Prostate gland (tissue), 2 donors: ENCODE measurements around the gene PRKD1.

Experiments
- CTCF ChIP-seq, 4 experiments: fragments of 200-600 bp in 2 of 4; fragments of 450-650 bp in 2 of 4; sonication (generic) in 2 of 4; IDR thresholded peaks; 1 replicate in 3 of 4; 2 replicates in 1 of 4; pipeline ENCODE4 v1.5.1; 2016 to 2019; ENCODE audit warnings: antibody characterized with exemption in 4 of 4, mild to moderate bottlenecking in 2 of 4, moderate library complexity in 2 of 4
- POLR2A ChIP-seq: fragments of 450-650 bp; IDR thresholded peaks from one replicate; pipeline ENCODE4 v1.6.1; 2016; ENCODE audit warnings: antibody characterized with exemption, mild to moderate bottlenecking
- POLR2AphosphoS5 ChIP-seq: sonication (generic); formaldehyde crosslinking; IDR thresholded peaks from one replicate; pipeline ENCODE4 v1.6.1; 2017; ENCODE audit warnings: antibody characterized with exemption

- TF ChIP-seq CTCF (IDR thresholded peaks at IDR 0.05), result no peak
- TF ChIP-seq POLR2A, result no peak
- no peak for TF ChIP-seq POLR2AphosphoS5
These were observed 256.6 kb downstream of the PRKD1 start for GRCh38 chr14:29671034-29671433.
